ENCODE data around the gene MADCAM1. TPM values are rescaled to one million over a fixed set of nuclear protein-coding genes. Genes with fewer than 3 reads are reported as not detected.

Gene MADCAM1
- total RNA-seq, 6 donors from 2014 or later, result 0.63 to 3.1 (median 1.1) TPM; not detected in 2

DNA sequence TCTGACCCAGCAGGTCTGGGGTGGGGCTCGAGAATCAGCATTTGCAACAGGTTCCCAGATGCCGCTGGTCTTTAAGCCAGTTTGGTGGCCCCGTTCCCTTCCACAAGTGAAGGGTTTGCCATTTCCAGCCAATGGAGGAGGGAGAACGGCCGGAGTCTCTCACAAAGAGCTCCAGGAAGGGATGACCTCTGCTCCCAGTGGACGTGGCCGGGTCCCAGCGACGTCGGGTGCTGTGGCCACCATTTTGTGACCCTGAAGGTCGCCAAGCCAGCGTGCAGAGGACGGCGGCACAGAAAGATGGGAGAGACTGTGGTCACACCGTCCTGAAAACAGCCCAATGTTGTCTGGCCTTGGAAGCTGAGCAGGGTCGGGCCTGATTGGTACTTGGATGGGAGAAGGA is 43.5 kb upstream of the MADCAM1 start:
- H3K36me3 ChIP-seq, result peaks cover 0 to 8% (median 0%) of the 10 kb centered on the region in 4 donors
- ATAC-seq (ENCODE audit: low FRiP score in 2 of 2) (no peak), DNase-seq (peak in 1 of 2 donors; percentile 62)
- H3K4me1 ChIP-seq, result peaks cover 0 to 4% (median 3%) of the 10 kb centered on the region in 4 donors
- TF ChIP-seq POLR2A (IDR thresholded peaks at IDR 0.05) (no peak), EP300 (IDR thresholded peaks at IDR 0.05) (no peak), POLR2AphosphoS5 (IDR thresholded peaks at IDR 0.05) (no peak)
- TF ChIP-seq, protein P1, sequence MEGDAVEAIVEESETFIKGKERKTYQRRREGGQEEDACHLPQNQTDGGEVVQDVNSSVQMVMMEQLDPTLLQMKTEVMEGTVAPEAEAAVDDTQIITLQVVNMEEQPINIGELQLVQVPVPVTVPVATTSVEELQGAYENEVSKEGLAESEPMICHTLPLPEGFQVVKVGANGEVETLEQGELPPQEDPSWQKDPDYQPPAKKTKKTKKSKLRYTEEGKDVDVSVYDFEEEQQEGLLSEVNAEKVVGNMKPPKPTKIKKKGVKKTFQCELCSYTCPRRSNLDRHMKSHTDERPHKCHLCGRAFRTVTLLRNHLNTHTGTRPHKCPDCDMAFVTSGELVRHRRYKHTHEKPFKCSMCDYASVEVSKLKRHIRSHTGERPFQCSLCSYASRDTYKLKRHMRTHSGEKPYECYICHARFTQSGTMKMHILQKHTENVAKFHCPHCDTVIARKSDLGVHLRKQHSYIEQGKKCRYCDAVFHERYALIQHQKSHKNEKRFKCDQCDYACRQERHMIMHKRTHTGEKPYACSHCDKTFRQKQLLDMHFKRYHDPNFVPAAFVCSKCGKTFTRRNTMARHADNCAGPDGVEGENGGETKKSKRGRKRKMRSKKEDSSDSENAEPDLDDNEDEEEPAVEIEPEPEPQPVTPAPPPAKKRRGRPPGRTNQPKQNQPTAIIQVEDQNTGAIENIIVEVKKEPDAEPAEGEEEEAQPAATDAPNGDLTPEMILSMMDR (IDR thresholded peaks at IDR 0.05), result no peak
- H3K9me3 ChIP-seq, result no peaks in the 10 kb centered on the region
- H3K27me3 ChIP-seq, result no peaks in the 10 kb centered on the region
- 91 to 95% methylated on average over 16 of the region's 16 CpGs for WGBS, 2 donors
- no peak overlapping the region for H3K27ac ChIP-seq
- no peak overlapping the region for H3K4me3 ChIP-seq

DNA sequence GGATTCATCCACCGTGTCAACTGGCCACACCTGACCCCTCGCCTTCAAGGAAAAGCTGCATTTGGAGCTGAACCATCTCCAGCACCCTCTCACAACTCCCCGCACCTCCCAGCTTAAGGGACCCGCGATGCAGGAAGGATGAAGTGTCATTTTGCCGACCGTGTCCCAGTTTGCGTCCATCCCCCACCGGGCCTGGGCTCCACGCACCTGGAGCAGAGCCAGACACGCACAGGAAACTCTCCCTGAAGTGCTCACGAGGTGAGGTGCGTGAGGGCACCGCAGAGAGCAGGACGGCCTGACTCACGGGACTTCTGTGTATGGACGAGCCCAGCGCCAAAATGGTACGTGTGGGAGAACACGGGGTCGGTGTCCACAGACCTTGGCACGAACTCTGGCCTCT is 42.7 kb upstream of the MADCAM1 start:
- H3K4me1 ChIP-seq, result no peaks in the 10 kb centered on the region
- no peaks in the 10 kb centered on the region for H3K9me3 ChIP-seq
- no peak for ATAC-seq (ENCODE audit: low FRiP score in 2 of 2)
- H3K27ac ChIP-seq, result no peak overlapping the region
- no peaks in the 10 kb centered on the region for H3K27me3 ChIP-seq
- H3K4me3 ChIP-seq, result no peak overlapping the region
- peak in 1 of 2 donors; percentile 50 for DNase-seq
- H3K36me3 ChIP-seq, result peaks cover 0 to 8% (median 0%) of the 10 kb centered on the region in 4 donors
- WGBS, 2 donors, result 93 to 96% methylated on average over 16 to 22 of the region's 22 CpGs
- TF ChIP-seq, protein P1 (IDR thresholded peaks at IDR 0.05), result no peak
- TF ChIP-seq POLR2AphosphoS5 (IDR thresholded peaks at IDR 0.05) (no peak), POLR2A (IDR thresholded peaks at IDR 0.05) (no peak), EP300 (IDR thresholded peaks at IDR 0.05) (no peak)

DNA sequence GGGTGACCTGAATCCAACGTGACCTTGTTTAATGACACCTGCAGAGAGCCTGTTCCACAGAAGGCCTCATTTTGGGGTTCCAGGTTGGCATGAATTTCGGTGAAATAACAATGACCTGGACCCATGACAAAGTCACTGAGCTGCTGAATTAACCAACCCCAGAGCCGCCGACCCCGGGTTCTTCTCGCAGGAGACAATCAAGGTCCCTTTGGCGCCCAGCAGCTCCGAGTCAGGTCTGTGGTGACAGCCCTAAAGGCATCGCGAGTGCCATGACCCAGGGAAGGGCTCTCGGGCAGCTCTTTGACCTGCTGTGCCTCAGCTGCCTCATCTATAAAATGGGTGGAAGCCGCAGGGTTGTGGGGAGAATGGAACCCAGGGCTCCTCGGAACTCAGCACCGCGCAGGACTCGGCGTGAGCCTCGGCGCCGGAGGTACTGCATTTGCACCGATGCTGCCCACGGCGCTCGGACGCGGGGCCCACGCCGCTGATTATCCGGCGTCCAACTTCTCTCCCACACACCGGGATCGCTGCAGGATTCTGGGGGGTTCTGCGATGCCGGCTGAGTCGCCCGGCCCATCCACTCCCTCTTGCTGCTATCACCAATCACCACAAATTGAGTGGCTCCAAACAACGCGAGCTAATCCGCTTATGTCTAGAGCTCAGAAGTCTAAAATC is 41.1 kb upstream of the MADCAM1 start:
- Histone ChIP-seq H3K4me1 (peaks cover 0 to 10% (median 4%) of the 10 kb centered on the region in 4 donors), H3K27ac (no peak overlapping the region), H3K36me3 (peaks cover 0 to 8% (median 0%) of the 10 kb centered on the region in 4 donors), H3K4me3 (no peak overlapping the region), H3K9me3 (no peaks in the 10 kb centered on the region), H3K27me3 (peaks cover 0 to 4% (median 0%) of the 10 kb centered on the region in 4 donors)
- no peak for TF ChIP-seq POLR2A (IDR thresholded peaks at IDR 0.05)
- TF ChIP-seq, protein P1 (IDR thresholded peaks at IDR 0.05), result no peak
- no peak for TF ChIP-seq EP300 (IDR thresholded peaks at IDR 0.05)
- no peak for TF ChIP-seq POLR2AphosphoS5 (IDR thresholded peaks at IDR 0.05)
- WGBS, 2 donors, result 92 to 95% methylated on average over 12 to 38 of the region's 39 CpGs
- ATAC-seq (ENCODE audit: low FRiP score in 2 of 2) (no peak), DNase-seq (peak in 1 of 2 donors; percentile 78)

DNA sequence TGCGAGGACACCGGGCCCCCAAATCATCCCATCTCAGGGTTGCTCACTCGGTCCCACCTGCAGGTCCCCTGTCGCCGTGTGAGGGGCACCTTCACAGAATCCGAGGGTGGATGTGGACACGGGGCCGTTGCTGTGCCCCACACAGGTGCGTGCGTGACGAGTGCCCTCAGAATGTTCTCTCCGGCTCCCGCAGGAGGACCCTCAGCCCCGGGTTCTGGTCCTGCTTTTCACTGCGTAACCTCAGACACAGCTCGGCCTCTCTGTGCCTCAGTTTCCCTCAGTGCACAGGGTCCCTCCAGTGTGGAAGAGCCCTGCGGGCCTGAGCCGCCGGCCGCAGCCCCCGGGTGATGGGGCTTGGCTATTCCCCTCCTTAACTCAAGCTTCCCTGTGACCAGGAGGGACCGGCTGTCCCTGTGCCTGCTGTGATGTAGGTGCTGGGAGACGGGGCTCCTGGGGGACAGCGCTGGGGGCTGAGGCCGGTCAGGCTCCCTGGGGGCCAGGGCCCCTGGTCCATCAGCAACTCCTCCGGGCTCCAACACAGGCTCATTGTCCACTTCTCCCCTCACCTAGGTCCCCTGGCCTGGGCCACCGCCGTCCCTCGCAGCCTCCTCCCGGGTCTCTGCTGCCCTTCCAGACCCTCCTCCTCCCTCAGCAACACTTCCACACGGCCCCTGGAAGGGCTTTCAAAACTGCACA is 40.3 kb upstream of the MADCAM1 start:
- H3K4me3 ChIP-seq, result no peak overlapping the region
- no peak for TF ChIP-seq POLR2A (IDR thresholded peaks at IDR 0.05)
- TF ChIP-seq, protein P1 (IDR thresholded peaks at IDR 0.05), result no peak
- no peak for TF ChIP-seq EP300 (IDR thresholded peaks at IDR 0.05)
- no peak for TF ChIP-seq POLR2AphosphoS5 (IDR thresholded peaks at IDR 0.05)
- peaks cover 0 to 8% (median 0%) of the 10 kb centered on the region in 4 donors for H3K36me3 ChIP-seq
- ATAC-seq (ENCODE audit: low FRiP score in 2 of 2) (peak in 1 of 2 donors; percentile 44), DNase-seq (peak in 1 of 2 donors; percentile 61)
- no peak overlapping the region for H3K27ac ChIP-seq
- 86 to 90% methylated on average over 12 to 31 of the region's 31 CpGs for WGBS, 2 donors
- H3K4me1 ChIP-seq, result peaks cover 1 to 14% (median 5%) of the 10 kb centered on the region in 4 donors
- peaks cover 0 to 10% (median under 1%) of the 10 kb centered on the region in 4 donors for H3K27me3 ChIP-seq
- no peaks in the 10 kb centered on the region for H3K9me3 ChIP-seq
